SKM-1 (cell line): Measurements from ENCODE around the gene HECW1.

Experiments used
- DNase-seq: peaks from one replicate; lab custom pipeline; 2025; ENCODE audit not compliant: unreplicated experiment; lab: John Stamatoyannopoulos, UW

The HECW1 gene

DNA sequence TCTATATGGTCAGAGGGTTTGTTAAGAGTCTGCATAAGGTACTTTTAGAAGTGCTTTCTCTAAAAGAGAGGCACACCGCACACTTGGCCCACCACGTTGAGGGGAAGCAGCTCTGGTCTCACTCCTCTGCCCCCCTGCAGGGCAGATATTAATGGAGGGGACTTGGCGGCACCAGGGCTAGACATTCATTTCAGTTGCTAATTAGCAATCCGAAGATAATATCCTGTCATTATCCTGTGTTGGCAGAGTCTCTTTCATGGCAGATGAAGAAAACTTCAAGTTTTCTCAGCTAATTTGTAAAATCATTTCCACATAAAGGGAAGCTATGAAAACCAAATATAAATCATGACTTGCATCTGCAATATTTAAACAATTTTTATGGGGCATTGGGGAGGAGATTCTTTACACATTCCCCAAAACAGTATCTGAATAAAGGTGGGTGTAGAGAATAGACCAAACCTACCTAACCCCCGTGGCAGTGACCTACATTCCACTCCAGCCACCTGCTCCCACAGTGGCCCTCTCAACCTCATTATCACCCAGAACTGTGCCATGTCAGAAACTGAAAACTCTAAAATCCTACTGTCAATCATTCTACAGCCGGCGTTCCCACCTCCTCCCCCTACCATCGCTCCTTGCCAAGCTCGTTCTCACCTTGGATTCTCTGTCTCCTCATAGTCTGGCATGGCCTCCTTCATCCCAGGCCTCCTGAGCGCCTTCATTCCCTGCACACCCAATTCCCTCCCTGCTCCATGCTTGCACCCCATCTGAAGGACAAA lies 416.3 kb downstream of the HECW1 start:
- DNase-seq = no peak

DNA sequence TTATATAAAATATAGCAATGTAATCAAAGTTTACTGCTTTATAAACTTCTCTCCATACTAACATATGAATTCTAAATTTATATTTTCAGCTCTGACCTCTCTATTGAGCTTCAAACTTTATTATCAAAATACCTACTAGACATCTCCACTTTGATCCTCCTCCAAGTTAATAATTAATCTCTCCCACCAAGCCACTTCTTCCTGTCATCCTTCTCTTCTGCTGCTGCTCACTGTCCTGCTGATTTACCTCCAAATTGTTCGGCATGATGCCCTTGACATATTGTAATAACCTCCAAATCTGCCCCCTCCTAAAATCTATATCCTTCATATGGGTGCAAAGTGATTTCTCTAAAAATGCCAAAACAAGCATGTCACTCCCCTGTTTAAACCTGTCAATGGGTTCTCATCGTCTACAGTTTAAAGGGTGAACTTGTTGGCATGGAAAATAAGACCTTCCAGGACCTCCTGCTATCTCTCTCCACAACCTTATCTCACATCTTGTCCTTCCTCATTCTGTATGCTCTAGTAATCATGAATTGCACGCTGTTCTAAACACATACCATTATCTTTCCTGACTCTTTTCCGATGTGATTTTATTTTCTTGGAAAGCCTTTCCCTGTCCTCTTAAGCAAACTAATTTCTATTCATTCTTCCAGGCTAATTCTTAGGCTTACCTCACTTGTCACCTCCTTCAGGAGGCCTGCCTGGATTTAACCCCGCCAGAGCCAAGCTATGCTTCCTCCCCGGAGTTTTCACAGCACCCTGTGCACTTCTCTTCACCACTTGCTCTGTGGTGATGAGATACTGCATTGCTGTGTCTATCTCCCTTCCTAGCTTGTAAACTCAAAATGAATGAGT lies 418.3 kb downstream of the HECW1 start:
- DNase-seq = no peak

- DNase-seq = no peak
Measured at GRCh38 chr7:43531700-43532099, 419.3 kb downstream of the HECW1 start.

DNA sequence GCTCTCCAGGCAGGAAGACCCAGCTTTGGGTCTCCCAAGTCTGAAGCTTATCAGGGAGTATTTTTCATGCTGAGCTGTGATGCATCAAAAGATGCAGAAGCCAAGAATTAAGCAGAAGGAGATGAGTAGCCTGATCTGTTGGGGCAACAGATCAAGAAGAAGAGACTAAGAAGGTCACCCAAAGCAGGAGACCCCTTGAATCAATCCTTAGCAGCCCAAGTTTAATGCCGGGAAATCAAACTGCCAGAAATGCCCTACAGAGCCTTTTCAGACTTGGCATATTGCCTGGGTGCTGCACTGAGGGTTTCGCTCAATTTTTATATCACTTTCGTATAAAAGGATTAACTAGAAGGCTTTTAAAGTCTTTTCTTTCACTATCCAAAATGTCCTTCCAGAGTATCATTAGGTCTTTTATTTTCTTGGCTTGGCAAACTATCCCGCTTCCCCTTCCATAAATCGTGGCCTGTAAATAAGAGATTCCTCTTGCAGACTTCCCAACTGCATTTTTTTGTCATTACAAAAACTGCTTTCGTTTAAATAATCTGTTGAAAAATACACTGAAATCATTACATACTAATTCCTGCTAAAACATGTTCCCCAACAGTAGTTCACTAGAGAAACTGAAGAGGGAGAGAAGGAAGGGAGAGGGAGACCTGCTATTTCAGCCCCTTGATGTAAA lies 421.5 kb downstream of the HECW1 start:
- DNase-seq = no peak

DNA sequence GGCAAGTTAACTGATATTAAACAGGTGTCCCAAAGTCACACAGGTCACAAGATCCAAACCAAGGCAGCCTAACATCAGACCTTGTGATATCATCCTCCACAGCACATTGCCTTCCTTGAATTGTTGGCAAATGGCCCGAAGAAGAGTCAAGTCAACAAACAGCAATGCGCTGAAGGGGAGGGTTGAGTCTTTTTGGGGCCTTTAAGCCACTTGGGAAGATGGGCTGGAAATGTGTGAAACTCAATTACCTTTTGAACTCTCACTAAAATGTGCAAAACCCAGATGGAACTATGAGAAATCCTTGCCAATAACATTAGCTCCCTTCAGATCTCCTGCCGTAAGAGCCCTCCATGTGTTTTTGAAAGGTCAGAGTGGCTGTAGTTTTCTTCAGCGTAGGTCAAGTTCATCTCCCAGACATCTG lies 422.6 kb downstream of the HECW1 start:
- DNase-seq = no peak

DNA sequence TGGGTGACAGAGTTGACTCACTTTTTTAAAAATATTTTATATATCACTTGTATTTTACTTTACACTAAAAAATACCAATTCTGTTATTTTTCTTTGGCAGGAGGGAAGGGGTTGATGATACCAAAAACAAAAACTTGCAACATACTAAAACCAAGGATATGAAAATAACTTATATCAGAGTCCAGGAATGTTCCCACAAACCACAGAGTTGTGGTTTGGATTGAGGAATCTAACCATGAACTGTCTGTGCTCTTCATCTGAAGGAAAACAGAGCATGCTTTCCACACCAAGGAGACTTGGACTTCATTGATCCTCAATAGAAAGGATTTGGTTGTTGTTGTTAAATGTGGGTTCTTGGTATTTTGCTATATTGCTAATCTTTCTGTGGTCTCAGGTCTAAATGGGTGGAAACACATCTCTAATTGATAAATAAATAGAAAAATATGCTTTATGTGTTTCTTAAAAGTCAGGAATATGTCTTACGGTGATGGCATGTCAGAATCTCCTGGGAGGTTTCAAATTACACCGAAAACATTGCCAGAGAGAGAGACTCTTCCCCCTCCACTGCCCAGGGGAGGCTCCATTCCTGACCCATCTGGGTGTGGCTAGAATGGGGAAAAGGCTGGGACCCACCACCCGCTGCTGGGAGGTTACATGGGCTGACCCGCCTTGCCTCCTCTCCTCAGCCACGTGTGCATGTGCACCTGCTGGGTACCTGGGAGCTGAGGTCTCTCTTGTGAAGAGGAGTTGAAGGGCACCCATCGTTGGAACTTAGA lies 423.6 kb downstream of the HECW1 start:
- DNase-seq = no peak

DNA sequence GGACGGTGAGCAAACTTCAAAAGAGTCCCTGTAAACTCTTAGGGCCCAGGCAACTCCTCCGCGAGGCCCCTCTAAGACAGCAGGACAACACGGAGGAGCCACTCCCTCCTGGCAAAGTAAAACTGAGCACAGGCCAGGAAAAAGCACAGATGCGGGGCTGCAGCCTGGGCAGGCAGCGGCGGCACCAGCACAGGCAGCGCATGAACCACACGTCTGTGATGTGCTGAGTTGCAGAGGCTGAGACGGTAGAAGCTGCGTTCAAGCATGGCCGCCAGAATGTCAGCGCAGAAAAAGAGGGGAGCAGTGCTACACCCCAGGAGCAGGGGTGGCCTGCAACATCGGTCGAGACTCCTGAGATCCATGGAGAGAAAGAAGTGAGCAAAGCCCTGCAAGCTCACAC lies 424.3 kb downstream of the HECW1 start:
- DNase-seq = no peak

- DNase-seq = no peak
Measured at GRCh38 chr7:43537765-43538403, 425.4 kb downstream of the HECW1 start.

DNA sequence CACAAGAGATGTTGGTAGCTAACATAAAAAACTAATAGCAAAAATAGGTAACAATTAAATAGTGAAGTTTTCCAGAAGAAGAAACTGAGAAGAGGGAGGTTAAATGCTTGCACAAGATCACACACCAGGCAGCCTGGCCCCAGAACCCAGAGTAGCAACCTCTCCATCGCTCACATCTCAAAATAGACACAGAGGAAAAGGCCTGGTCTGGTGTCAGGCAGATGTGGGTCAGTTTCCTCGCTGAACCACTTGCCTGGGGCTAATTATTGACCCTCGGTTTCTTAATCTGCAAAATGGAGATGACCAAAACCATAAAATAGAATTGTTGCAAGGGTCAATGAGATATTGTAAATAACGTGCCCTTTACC lies 425.9 kb downstream of the HECW1 start:
- DNase-seq = no peak

DNA sequence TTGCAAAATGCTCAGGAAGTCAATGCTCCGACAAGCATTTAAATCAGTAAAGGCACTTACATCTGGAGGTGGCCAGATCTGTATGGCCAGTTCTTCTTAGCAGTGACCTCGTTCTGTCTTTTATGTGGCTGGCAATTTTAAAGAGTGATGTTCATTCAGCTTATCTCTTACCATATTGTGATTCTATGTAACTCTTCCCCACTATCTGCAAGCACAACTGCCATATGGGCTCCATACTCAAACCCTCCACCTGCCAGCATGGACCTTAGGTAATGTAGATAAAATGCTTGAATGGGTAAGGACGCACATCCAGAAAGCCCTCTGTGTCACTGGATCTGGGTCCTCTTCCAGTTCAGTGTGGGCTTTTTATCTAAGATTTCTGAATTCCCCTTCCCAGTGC lies 428.0 kb downstream of the HECW1 start:
- DNase-seq = no peak

GRCh38 chr7:43542716-43543115 lies 430.3 kb downstream of the HECW1 start:
- DNase-seq = no peak

- no peak for DNase-seq
Measured at GRCh38 chr7:43546231-43546630, 433.8 kb downstream of the HECW1 start.

DNA sequence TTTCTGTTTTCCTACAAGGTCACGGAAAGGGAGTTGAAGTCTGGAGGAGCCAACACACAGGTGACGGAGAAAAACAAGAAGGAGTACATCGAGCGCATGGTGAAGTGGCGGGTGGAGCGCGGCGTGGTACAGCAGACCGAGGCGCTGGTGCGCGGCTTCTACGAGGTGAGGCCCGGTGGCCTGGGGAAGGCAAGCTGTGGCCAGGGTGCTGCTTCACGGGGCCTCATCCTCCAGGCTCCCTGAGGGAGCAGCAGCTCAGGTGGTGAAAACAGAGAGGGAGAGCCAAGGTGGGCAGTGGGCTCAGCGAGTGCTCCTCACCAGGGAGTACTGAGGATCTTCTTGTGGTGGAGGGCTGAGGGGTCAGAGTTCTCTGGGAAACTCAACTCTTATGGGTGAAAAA lies 438.0 kb downstream of the HECW1 start:
- DNase-seq = no peak

DNA sequence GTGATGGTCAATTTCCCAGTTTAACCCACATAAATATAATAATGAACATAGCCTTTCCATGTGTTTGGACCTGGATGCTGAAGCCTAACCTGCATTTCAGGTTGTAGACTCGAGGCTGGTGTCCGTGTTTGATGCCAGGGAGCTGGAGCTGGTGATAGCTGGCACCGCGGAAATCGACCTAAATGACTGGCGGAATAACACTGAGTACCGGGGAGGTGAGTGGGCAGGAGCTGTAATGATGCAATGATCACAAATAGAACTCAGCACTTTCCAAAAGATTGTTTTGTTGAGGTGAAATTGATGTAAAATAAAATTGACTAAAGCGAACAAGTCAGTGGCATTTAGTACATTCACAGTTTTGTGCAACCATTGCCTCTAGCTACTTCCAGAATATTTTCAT lies 439.7 kb downstream of the HECW1 start:
- DNase-seq = no peak

- no peak for DNase-seq
Measured at GRCh38 chr7:43553999-43554398, 441.6 kb downstream of the HECW1 start.

- no peak for DNase-seq
Measured at GRCh38 chr7:43554423-43554822, 442.0 kb downstream of the HECW1 start.

- no peak for DNase-seq
Measured at GRCh38 chr7:43557831-43558495, 445.5 kb downstream of the HECW1 start.

GRCh38 chr7:43559171-43559945 lies 446.9 kb downstream of the HECW1 start:
- DNase-seq = no peak

DNA sequence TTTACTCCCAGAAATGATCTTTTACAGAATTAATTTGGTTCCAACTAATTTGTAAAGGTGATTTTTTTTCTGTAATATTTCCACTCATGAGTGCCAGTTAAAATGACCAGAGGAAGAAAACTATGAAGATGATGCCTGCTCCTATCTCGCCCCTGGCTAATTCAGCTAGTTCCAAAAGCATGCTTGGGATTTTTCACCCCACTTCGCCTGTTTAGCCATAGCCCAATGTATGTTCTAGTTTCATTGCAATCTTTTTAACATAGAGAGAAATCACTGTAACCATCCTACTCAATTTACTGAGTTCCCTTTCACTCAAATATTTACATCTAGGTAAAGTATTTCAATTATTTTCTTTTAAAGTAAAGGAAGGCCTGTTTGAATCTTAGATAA lies 447.5 kb downstream of the HECW1 start:
- DNase-seq = no peak
